ENCODE data around the gene ADAMTS20.
A peak's percentile ranks its signal among the peaks of the same experiment; 100 is the strongest.

Gene ADAMTS20

GRCh38 chr12:43453761-43454160 lies 98.2 kb downstream of the ADAMTS20 start:
- H3K4me3 ChIP-seq (replicated peaks; ENCODE audit: low read depth, low read length) = no peak overlapping the region
- no peak for DNase-seq (ENCODE audit: extremely low read depth, low read depth)
- TF ChIP-seq, protein P1, sequence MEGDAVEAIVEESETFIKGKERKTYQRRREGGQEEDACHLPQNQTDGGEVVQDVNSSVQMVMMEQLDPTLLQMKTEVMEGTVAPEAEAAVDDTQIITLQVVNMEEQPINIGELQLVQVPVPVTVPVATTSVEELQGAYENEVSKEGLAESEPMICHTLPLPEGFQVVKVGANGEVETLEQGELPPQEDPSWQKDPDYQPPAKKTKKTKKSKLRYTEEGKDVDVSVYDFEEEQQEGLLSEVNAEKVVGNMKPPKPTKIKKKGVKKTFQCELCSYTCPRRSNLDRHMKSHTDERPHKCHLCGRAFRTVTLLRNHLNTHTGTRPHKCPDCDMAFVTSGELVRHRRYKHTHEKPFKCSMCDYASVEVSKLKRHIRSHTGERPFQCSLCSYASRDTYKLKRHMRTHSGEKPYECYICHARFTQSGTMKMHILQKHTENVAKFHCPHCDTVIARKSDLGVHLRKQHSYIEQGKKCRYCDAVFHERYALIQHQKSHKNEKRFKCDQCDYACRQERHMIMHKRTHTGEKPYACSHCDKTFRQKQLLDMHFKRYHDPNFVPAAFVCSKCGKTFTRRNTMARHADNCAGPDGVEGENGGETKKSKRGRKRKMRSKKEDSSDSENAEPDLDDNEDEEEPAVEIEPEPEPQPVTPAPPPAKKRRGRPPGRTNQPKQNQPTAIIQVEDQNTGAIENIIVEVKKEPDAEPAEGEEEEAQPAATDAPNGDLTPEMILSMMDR (IDR thresholded peaks at IDR 0.05; ENCODE audit: low read depth, low read length, missing control alignments) = no peak

DNA sequence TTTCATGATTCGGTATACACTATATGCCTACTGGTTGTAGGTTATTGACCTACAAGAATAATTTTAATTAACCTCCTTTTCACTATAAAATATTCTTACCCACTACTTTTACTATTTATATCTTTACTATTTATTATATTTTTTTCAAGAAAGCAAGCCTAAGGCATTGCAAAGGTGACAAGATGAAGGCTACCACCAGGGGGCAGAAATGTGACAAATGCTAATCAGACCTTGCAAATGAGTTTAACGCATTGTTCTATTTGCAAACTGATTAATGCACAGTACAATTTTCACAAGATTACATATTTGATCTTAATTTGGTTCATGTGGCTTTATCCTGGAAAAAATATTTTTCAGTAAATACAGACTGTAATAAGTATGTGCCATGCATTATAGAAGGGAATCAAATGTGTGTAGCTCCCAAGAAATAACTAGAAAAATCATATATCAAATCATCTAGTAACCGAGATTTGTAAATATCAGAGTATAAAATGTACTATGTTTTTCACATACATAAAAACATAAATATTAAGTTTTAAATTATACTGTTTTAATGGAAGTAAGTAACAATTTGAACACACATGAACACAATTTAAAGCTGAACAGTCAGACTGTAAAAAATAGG lies 107.0 kb downstream of the ADAMTS20 start:
- no peak overlapping the region for H3K4me3 ChIP-seq (replicated peaks; ENCODE audit: low read depth, low read length)
- peak; percentile 49 for DNase-seq (ENCODE audit: extremely low read depth, low read depth)
- TF ChIP-seq, protein P1 (IDR thresholded peaks at IDR 0.05; ENCODE audit: low read depth, low read length, missing control alignments) = peak; percentile 82

DNA sequence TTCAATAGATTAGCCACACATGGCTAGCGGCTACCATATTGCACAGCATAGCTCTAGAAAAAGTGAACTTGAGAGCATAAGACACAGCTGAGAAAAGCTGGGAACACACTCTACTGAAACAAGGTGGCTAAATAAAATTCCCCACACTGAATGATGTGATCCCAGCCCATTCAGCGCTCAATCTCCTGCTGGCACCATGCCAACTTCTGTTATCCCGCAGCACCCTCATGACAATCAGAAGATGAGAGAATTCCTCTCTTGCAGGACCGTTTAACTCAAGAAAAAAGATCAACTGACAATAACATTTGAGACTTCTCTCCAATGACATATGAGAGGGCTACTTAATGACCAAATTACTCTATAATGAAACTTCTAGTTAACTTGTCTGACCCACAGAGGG lies 115.4 kb downstream of the ADAMTS20 start:
- no peak for DNase-seq (ENCODE audit: extremely low read depth, low read depth)
- no peak overlapping the region for H3K4me3 ChIP-seq (replicated peaks; ENCODE audit: low read depth, low read length)
- TF ChIP-seq, protein P1 (IDR thresholded peaks at IDR 0.05; ENCODE audit: low read depth, low read length, missing control alignments) = no peak

GRCh38 chr12:43434614-43435013 lies 117.4 kb downstream of the ADAMTS20 start:
- TF ChIP-seq, protein P1 (IDR thresholded peaks at IDR 0.05; ENCODE audit: low read depth, low read length, missing control alignments) = no peak
- no peak for DNase-seq (ENCODE audit: extremely low read depth, low read depth)
- no peak overlapping the region for H3K4me3 ChIP-seq (replicated peaks; ENCODE audit: low read depth, low read length)

DNA sequence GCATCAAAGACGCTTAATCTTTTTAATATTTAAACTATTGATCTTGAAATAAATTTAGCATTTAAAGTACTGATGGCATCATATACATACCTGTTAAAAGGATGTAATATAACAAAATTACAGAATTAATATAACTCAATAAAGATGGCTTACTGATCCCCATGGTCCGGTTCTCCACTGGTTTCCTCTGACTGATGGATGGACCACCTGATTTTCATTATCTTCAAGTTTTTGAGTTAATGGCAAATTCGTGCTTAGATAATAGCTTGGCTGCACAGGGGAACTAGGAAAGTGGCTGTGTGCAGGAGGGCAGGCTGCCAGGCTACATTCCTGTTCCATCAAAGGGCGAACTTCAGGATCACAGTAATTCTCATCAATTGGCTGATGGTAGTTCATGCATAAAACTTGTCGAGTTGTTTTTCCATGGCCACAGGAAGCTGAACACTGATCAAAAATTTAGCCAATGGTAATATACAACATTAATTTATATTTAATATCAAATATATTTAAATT lies 123.9 kb downstream of the ADAMTS20 start:
- no peak overlapping the region for H3K4me3 ChIP-seq (replicated peaks; ENCODE audit: low read depth, low read length)
- TF ChIP-seq, protein P1 (IDR thresholded peaks at IDR 0.05; ENCODE audit: low read depth, low read length, missing control alignments) = no peak
- DNase-seq (ENCODE audit: extremely low read depth, low read depth) = no peak

GRCh38 chr12:43425361-43425760 lies 126.6 kb downstream of the ADAMTS20 start:
- H3K4me3 ChIP-seq (replicated peaks; ENCODE audit: low read depth, low read length) = no peak overlapping the region
- TF ChIP-seq, protein P1 (IDR thresholded peaks at IDR 0.05; ENCODE audit: low read depth, low read length, missing control alignments) = no peak
- no peak for DNase-seq (ENCODE audit: extremely low read depth, low read depth)

DNA sequence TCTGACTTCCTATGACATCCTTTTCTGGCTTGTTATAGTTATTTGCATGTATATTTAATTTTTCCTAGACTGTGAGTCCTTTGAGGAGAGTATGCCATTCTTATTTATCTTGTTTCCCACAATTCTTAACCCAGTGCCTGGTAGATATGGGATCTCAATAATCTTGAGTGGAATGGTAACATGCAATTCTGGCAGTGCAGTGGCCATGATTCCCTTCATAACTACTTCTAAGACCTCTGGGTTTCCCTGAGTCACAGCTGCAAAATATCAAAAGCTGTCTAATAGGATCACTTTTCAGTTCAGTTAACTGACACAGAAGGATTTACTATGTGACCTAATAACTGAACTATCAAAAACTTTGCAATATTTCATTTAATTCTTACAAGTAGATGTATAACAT lies 135.0 kb downstream of the ADAMTS20 start:
- H3K4me3 ChIP-seq (replicated peaks; ENCODE audit: low read depth, low read length) = no peak overlapping the region
- no peak for DNase-seq (ENCODE audit: extremely low read depth, low read depth)
- TF ChIP-seq, protein P1 (IDR thresholded peaks at IDR 0.05; ENCODE audit: low read depth, low read length, missing control alignments) = no peak
